Measurements from ENCODE around the gene IZUMO4. TPM values are rescaled to one million over a fixed set of nuclear protein-coding genes. Genes with fewer than 3 reads are reported as not detected.

The IZUMO4 gene
- total and polyA plus RNA-seq, 2 experiments from 2014 or later = 1.4 to 2.8 TPM

GRCh38 chr19:2077833-2078619, 18.7 kb upstream of the IZUMO4 start:
- no peak overlapping the region for H3K27ac ChIP-seq
- H3K36me3 ChIP-seq (replicated peaks; ENCODE audit: insufficient read depth, low read depth) = no peaks in the 10 kb centered on the region
- H3K4me2 ChIP-seq = no peak overlapping the region
- no peak overlapping the region for H3K4me3 ChIP-seq
- H3K9me2 ChIP-seq (replicated peaks; ENCODE audit: insufficient read depth) = no peaks in the 10 kb centered on the region
- no peak overlapping the region for H2AFZ ChIP-seq
- peaks cover 4% of the 10 kb centered on the region for H3K79me2 ChIP-seq
- WGBS (ENCODE audit: low lambda C conversion rate, missing lambda C conversion rate) = 98% methylated on average over 44 of the region's 44 CpGs
- DNase-seq (ENCODE audit: low spot score) = no peak
- TF ChIP-seq CTCF (IDR thresholded peaks at IDR 0.05; ENCODE audit: poor library complexity) = no peak
- TF ChIP-seq EZH2 (IDR thresholded peaks at IDR 0.05; ENCODE audit: borderline replicate concordance) = no peak
- no peak for TF ChIP-seq EZH2phosphoT487 (IDR thresholded peaks at IDR 0.05; ENCODE audit: low read depth, severe bottlenecking, unreplicated experiment)
- no peaks in the 10 kb centered on the region for H4K20me1 ChIP-seq (ENCODE audit: insufficient read depth, poor library complexity, severe bottlenecking)
- no peaks in the 10 kb centered on the region for H3K4me1 ChIP-seq (ENCODE audit: insufficient read depth)
- no peaks in the 10 kb centered on the region for H3K27me3 ChIP-seq
- no peaks in the 10 kb centered on the region for H3K9me3 ChIP-seq (ENCODE audit: low read depth)

- WGBS (ENCODE audit: low lambda C conversion rate, missing lambda C conversion rate) = 98% methylated on average over 32 of the region's 32 CpGs
- no peaks in the 10 kb centered on the region for H4K20me1 ChIP-seq (ENCODE audit: insufficient read depth, poor library complexity, severe bottlenecking)
- no peaks in the 10 kb centered on the region for H3K9me3 ChIP-seq (ENCODE audit: low read depth)
- no peak overlapping the region for H3K4me2 ChIP-seq
- no peak overlapping the region for H3K27ac ChIP-seq
- no peaks in the 10 kb centered on the region for H3K4me1 ChIP-seq (ENCODE audit: insufficient read depth)
- DNase-seq (ENCODE audit: low spot score) = no peak
- H2AFZ ChIP-seq = no peak overlapping the region
- no peaks in the 10 kb centered on the region for H3K36me3 ChIP-seq (replicated peaks; ENCODE audit: insufficient read depth, low read depth)
- H3K79me2 ChIP-seq = peaks cover 4% of the 10 kb centered on the region
- no peaks in the 10 kb centered on the region for H3K9me2 ChIP-seq (replicated peaks; ENCODE audit: insufficient read depth)
- no peaks in the 10 kb centered on the region for H3K27me3 ChIP-seq
- TF ChIP-seq EZH2 (IDR thresholded peaks at IDR 0.05; ENCODE audit: borderline replicate concordance) (no peak), EZH2phosphoT487 (IDR thresholded peaks at IDR 0.05; ENCODE audit: low read depth, severe bottlenecking, unreplicated experiment) (no peak), CTCF (IDR thresholded peaks at IDR 0.05; ENCODE audit: poor library complexity) (no peak)
- no peak overlapping the region for H3K4me3 ChIP-seq
Measured at GRCh38 chr19:2079076-2079864, 17.4 kb upstream of the IZUMO4 start.

GRCh38 chr19:2079865-2080301, 16.8 kb upstream of the IZUMO4 start:
- H3K4me1 ChIP-seq (ENCODE audit: insufficient read depth) = no peaks in the 10 kb centered on the region
- no peak overlapping the region for H3K4me2 ChIP-seq
- DNase-seq (ENCODE audit: low spot score) = no peak
- H3K36me3 ChIP-seq (replicated peaks; ENCODE audit: insufficient read depth, low read depth) = no peaks in the 10 kb centered on the region
- no peaks in the 10 kb centered on the region for H3K9me3 ChIP-seq (ENCODE audit: low read depth)
- WGBS (ENCODE audit: low lambda C conversion rate, missing lambda C conversion rate) = 98% methylated on average over 23 of the region's 23 CpGs
- TF ChIP-seq CTCF (IDR thresholded peaks at IDR 0.05; ENCODE audit: poor library complexity) = no peak
- no peaks in the 10 kb centered on the region for H4K20me1 ChIP-seq (ENCODE audit: insufficient read depth, poor library complexity, severe bottlenecking)
- no peaks in the 10 kb centered on the region for H3K27me3 ChIP-seq
- H3K4me3 ChIP-seq = no peak overlapping the region
- H3K79me2 ChIP-seq = peaks cover 4% of the 10 kb centered on the region
- no peaks in the 10 kb centered on the region for H3K9me2 ChIP-seq (replicated peaks; ENCODE audit: insufficient read depth)
- H2AFZ ChIP-seq = no peak overlapping the region
- H3K27ac ChIP-seq = no peak overlapping the region
